Measurements from ENCODE around the gene PLCD3.
A peak's percentile ranks its signal among the peaks of the same experiment; 100 is the strongest.

PLCD3 gene

GRCh38 chr17:45137561-45138305 lies 5.4 kb upstream of the PLCD3 start:
- no peak overlapping the region for H3K4me3 ChIP-seq (replicated peaks; ENCODE audit: low read depth, low read length)
- DNase-seq (ENCODE audit: low read depth): no peak
- no peak for TF ChIP-seq CTCF (IDR thresholded peaks at IDR 0.05; ENCODE audit: low read length, missing control alignments)

GRCh38 chr17:45136846-45137560 lies 4.7 kb upstream of the PLCD3 start:
- DNase-seq (ENCODE audit: low read depth): no peak
- no peak for TF ChIP-seq CTCF (IDR thresholded peaks at IDR 0.05; ENCODE audit: low read length, missing control alignments)
- no peak overlapping the region for H3K4me3 ChIP-seq (replicated peaks; ENCODE audit: low read depth, low read length)

- TF ChIP-seq CTCF (IDR thresholded peaks at IDR 0.05; ENCODE audit: low read length, missing control alignments): no peak
- H3K4me3 ChIP-seq (replicated peaks; ENCODE audit: low read depth, low read length): peak overlapping the region; percentile 68
- no peak for DNase-seq (ENCODE audit: low read depth)
These were observed 3.9 kb upstream of the PLCD3 start for GRCh38 chr17:45135978-45136791.

- H3K4me3 ChIP-seq (replicated peaks; ENCODE audit: low read depth, low read length): peak within 1 kb of the TSS; percentile 68
- peak; percentile 99 for DNase-seq (ENCODE audit: low read depth)
- TF ChIP-seq CTCF (IDR thresholded peaks at IDR 0.05; ENCODE audit: low read length, missing control alignments): no peak
These were observed 3.1 kb upstream of the PLCD3 start, which contains the start of gene ACBD4 for GRCh38 chr17:45135192-45135977. Gene ACBD4 (plus strand): TSS chr17:45135687. CDS start chr17:45136145, 458 bp downstream.

GRCh38 chr17:45132572-45133463 lies 503 bp upstream of the PLCD3 start:
- peak; percentile 80 for TF ChIP-seq CTCF (IDR thresholded peaks at IDR 0.05; ENCODE audit: low read length, missing control alignments)
- peak overlapping the region; percentile 82 for H3K4me3 ChIP-seq (replicated peaks; ENCODE audit: low read depth, low read length)
- peak; percentile 81 for DNase-seq (ENCODE audit: low read depth)

All from fibroblast of pulmonary artery (primary cell).